Astrocyte (in vitro differentiated cells and primary cell): Measurements from ENCODE around the gene SNCAIP. TPM values are rescaled to one million over a fixed set of nuclear protein-coding genes. Genes with fewer than 3 reads are reported as not detected.

ENCODE experiments used
- DNase-seq: peaks from one replicate; pipeline ENCODE4 v3.0.0-alpha.2; 2010; ENCODE audit warnings: low read depth
- FAIRE-seq: peaks from 2 replicates; lab custom pipeline; 2011; peaks lifted over from hg19 to GRCh38; lab: Jason Lieb, UNC
- H2AFZ ChIP-seq: 2 replicates; pipeline ENCODE4 v1.6.0; 2012; ENCODE audit warnings: low read depth, low read length, inconsistent platforms
- H3K27ac ChIP-seq: 2 replicates; pipeline ENCODE4 v1.5.1; 2011; ENCODE audit warnings: low read depth, low read length, inconsistent platforms
- H3K27me3 ChIP-seq: 2 replicates; pipeline ENCODE4 v1.6.0; 2011; ENCODE audit warnings: low read length, inconsistent platforms; ENCODE audit not compliant: insufficient read depth
- H3K36me3 ChIP-seq: 2 replicates; pipeline ENCODE4 v1.5.1; 2011; ENCODE audit warnings: low read length, inconsistent platforms; ENCODE audit not compliant: insufficient read depth
- H3K4me1 ChIP-seq: 2 replicates; pipeline ENCODE4 v1.5.1; 2011; ENCODE audit warnings: low read length, inconsistent platforms; ENCODE audit not compliant: insufficient read depth
- H3K4me2 ChIP-seq: 2 replicates; pipeline ENCODE4 v1.6.0; 2012; ENCODE audit warnings: low read length, inconsistent platforms
- H3K4me3 ChIP-seq: 2 replicates; pipeline ENCODE4 v1.5.1; 2011; ENCODE audit warnings: low read depth, mild to moderate bottlenecking, low read length, inconsistent platforms; ENCODE audit not compliant: insufficient read depth
- H3K79me2 ChIP-seq: 2 replicates; pipeline ENCODE4 v1.6.0; 2012; ENCODE audit warnings: mild to moderate bottlenecking, low read length, inconsistent platforms; ENCODE audit not compliant: insufficient read depth
- H3K9ac ChIP-seq: 2 replicates; pipeline ENCODE4 v1.6.0; 2012; ENCODE audit warnings: mild to moderate bottlenecking, low read length, inconsistent platforms
- H3K9me3 ChIP-seq: 2 replicates; pipeline ENCODE4 v1.5.1; 2012; ENCODE audit warnings: low read depth, mild to moderate bottlenecking, low read length, inconsistent platforms; ENCODE audit not compliant: insufficient read depth
- H4K20me1 ChIP-seq: 2 replicates; pipeline ENCODE4 v1.6.0; 2012; ENCODE audit warnings: low read length, inconsistent platforms; ENCODE audit not compliant: insufficient read depth
- H3K27ac Mint-ChIP-seq: one replicate; pipeline ENCODE4 v1.8.0; 2021; ENCODE audit warnings: mild to moderate bottlenecking, mixed read lengths; ENCODE audit not compliant: unreplicated experiment
- H3K27me3 Mint-ChIP-seq: one replicate; pipeline ENCODE4 v1.8.0; 2021; ENCODE audit warnings: low read depth, mixed read lengths; ENCODE audit not compliant: unreplicated experiment
- H3K36me3 Mint-ChIP-seq: one replicate; pipeline ENCODE4 v1.8.0; 2021; ENCODE audit warnings: low read depth, mixed read lengths; ENCODE audit not compliant: unreplicated experiment
- H3K4me1 Mint-ChIP-seq: one replicate; pipeline ENCODE4 v1.8.0; 2021; ENCODE audit warnings: low read depth, mixed read lengths; ENCODE audit not compliant: unreplicated experiment
- H3K4me3 Mint-ChIP-seq: one replicate; pipeline ENCODE4 v1.8.0; 2021; ENCODE audit warnings: mild to moderate bottlenecking, moderate library complexity, mixed read lengths; ENCODE audit not compliant: unreplicated experiment
- H3K9me3 Mint-ChIP-seq: one replicate; pipeline ENCODE4 v1.8.0; 2021; ENCODE audit warnings: mild to moderate bottlenecking, mixed read lengths; ENCODE audit not compliant: unreplicated experiment
- EZH2 ChIP-seq: IDR thresholded peaks from 2 replicates; pipeline ENCODE4 v1.6.1; 2012; ENCODE audit warnings: mild to moderate bottlenecking, low read length, inconsistent platforms; ENCODE audit not compliant: insufficient read depth
- total RNA-seq: library from RNA; stranded (reverse); gene quantifications from 2 replicates; pipeline ENCODE4 v1.2.1, GENCODE V29; 2021
- TF ChIP-seq, protein P1 (sequence below): IDR thresholded peaks from 2 replicates; pipeline ENCODE4 v1.5.1; 2011; ENCODE audit warnings: low read depth, mild to moderate bottlenecking, inconsistent platforms, low read length, moderate library complexity; ENCODE audit not compliant: insufficient read depth

The SNCAIP gene
- total RNA-seq, 1 donor from 2014 or later = 1.7 TPM

DNA sequence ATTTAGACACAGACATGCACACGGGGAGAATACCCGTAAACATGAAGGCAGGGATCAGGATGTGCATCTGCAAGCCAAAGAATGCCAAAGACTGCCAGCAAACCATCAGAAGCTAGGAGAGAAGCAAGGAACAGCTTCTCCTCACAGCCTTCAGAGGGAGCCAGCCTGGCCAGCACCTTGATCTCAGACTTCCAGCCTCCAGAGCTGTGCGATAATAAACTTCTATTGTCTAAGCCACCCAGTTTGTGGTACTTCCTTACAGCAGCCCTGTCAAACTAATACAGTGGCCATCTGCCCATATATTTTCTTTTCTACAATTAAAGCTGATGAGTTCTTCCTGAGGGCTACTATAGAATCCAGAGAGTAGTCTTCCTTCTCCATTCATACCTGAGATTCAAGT lies 135.0 kb downstream of the SNCAIP start:
- Histone ChIP-seq H3K9ac (no peak overlapping the region), H3K4me1 (no peaks in the 10 kb centered on the region), H3K36me3 (no peaks in the 10 kb centered on the region), H4K20me1 (no peaks in the 10 kb centered on the region), H3K27ac (no peak overlapping the region), H3K4me2 (no peak overlapping the region), H3K79me2 (no peaks in the 10 kb centered on the region), H2AFZ (no peak overlapping the region), H3K27me3 (no peaks in the 10 kb centered on the region), H3K4me3 (no peak overlapping the region), H3K9me3 (no peaks in the 10 kb centered on the region)
- DNase-seq = no peak
- Mint-ChIP-seq H3K27ac (no peak overlapping the region), H3K9me3 (no peaks in the 10 kb centered on the region), H3K27me3 (peaks cover 9% of the 10 kb centered on the region), H3K4me1 (no peaks in the 10 kb centered on the region), H3K4me3 (no peak overlapping the region), H3K36me3 (no peaks in the 10 kb centered on the region)
- TF ChIP-seq, protein P1, sequence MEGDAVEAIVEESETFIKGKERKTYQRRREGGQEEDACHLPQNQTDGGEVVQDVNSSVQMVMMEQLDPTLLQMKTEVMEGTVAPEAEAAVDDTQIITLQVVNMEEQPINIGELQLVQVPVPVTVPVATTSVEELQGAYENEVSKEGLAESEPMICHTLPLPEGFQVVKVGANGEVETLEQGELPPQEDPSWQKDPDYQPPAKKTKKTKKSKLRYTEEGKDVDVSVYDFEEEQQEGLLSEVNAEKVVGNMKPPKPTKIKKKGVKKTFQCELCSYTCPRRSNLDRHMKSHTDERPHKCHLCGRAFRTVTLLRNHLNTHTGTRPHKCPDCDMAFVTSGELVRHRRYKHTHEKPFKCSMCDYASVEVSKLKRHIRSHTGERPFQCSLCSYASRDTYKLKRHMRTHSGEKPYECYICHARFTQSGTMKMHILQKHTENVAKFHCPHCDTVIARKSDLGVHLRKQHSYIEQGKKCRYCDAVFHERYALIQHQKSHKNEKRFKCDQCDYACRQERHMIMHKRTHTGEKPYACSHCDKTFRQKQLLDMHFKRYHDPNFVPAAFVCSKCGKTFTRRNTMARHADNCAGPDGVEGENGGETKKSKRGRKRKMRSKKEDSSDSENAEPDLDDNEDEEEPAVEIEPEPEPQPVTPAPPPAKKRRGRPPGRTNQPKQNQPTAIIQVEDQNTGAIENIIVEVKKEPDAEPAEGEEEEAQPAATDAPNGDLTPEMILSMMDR = no peak
- TF ChIP-seq EZH2 = no peak
- no peak for FAIRE-seq

DNA sequence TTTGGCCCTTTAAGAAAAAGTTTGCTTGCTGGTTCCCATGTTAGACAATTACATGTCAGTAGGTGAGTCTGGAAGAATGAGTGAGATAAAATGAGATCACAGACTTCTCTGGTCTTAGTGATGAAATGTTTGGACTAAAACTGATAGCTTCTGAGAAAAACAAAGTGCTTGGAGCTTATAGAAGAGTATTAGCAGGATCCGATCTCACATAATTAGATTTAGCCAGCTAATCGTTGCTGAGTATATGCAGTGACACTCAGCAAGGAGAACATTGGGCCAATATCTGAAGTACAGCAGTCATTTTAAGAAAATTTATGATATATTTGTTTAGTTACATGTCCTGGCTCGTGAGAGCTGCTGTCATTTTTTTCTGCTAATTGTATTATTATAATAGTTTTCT lies 135.8 kb downstream of the SNCAIP start:
- FAIRE-seq (no peak), DNase-seq (no peak)
- no peak overlapping the region for H3K4me3 Mint-ChIP-seq
- no peak overlapping the region for H3K27ac ChIP-seq
- H3K27me3 ChIP-seq = no peaks in the 10 kb centered on the region
- H3K4me3 ChIP-seq = no peak overlapping the region
- TF ChIP-seq EZH2 = no peak
- TF ChIP-seq, protein P1 = no peak
- H3K36me3 Mint-ChIP-seq = no peaks in the 10 kb centered on the region
- H3K4me2 ChIP-seq = no peak overlapping the region
- H3K36me3 ChIP-seq = no peaks in the 10 kb centered on the region
- no peak overlapping the region for H3K27ac Mint-ChIP-seq
- H3K9me3 Mint-ChIP-seq = no peaks in the 10 kb centered on the region
- no peaks in the 10 kb centered on the region for H3K9me3 ChIP-seq
- H4K20me1 ChIP-seq = no peaks in the 10 kb centered on the region
- H2AFZ ChIP-seq = no peak overlapping the region
- H3K79me2 ChIP-seq = no peaks in the 10 kb centered on the region
- H3K4me1 Mint-ChIP-seq = no peaks in the 10 kb centered on the region
- H3K4me1 ChIP-seq = no peaks in the 10 kb centered on the region
- H3K9ac ChIP-seq = no peak overlapping the region
- H3K27me3 Mint-ChIP-seq = peaks cover 9% of the 10 kb centered on the region

DNA sequence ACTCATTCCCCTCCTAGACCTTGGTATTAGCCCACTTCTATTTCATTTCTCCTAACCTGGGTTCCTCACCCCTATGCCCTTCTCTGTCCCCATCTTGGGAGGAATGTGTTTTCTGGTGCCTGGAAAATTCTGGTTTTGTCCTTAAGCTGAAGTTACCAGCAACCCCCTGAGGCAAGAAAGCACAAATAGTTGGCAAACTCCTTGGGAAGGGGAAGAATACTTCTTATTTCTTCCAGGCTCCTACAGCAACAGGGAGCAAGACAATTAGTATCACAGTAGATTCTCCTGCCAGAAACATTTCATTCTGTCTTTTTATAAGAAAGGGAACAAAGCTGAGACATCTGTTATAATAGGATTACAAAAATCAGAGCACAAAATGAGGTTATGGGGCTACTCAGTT lies 142.5 kb downstream of the SNCAIP start:
- Histone ChIP-seq H3K36me3 (no peaks in the 10 kb centered on the region), H3K4me1 (no peaks in the 10 kb centered on the region), H3K27ac (no peak overlapping the region), H3K79me2 (no peaks in the 10 kb centered on the region), H3K4me3 (no peak overlapping the region), H3K9me3 (no peaks in the 10 kb centered on the region), H3K9ac (no peak overlapping the region), H4K20me1 (no peaks in the 10 kb centered on the region), H3K27me3 (no peaks in the 10 kb centered on the region), H2AFZ (no peak overlapping the region), H3K4me2 (no peak overlapping the region)
- no peak for DNase-seq
- TF ChIP-seq EZH2 = no peak
- Mint-ChIP-seq H3K27ac (no peak overlapping the region), H3K9me3 (no peaks in the 10 kb centered on the region), H3K4me1 (no peaks in the 10 kb centered on the region), H3K36me3 (no peaks in the 10 kb centered on the region), H3K4me3 (no peak overlapping the region), H3K27me3 (peaks cover 8% of the 10 kb centered on the region)
- no peak for FAIRE-seq
